ENCODE data around the gene HLA-DQB2. TPM values are rescaled to one million over a fixed set of nuclear protein-coding genes. Genes with fewer than 3 reads are reported as not detected.
"Not testable (repeated sequence)": the region's sequence is repeated elsewhere in the genome, so short reads cannot be mapped to it uniquely, and the experiment has no call there.

HLA-DQB2 gene
- total RNA-seq (ENCODE audit: low replicate concordance) = not detected in 2 replicates

GRCh38 chr6:32763421-32763820 lies at the start of gene HLA-DQB2:
Gene HLA-DQB2 (minus strand): TSS chr6:32763532. CDS start chr6:32763470, 62 bp downstream.
- DNase-seq (ENCODE audit: low read depth) = no peak
- TF ChIP-seq, protein P1, sequence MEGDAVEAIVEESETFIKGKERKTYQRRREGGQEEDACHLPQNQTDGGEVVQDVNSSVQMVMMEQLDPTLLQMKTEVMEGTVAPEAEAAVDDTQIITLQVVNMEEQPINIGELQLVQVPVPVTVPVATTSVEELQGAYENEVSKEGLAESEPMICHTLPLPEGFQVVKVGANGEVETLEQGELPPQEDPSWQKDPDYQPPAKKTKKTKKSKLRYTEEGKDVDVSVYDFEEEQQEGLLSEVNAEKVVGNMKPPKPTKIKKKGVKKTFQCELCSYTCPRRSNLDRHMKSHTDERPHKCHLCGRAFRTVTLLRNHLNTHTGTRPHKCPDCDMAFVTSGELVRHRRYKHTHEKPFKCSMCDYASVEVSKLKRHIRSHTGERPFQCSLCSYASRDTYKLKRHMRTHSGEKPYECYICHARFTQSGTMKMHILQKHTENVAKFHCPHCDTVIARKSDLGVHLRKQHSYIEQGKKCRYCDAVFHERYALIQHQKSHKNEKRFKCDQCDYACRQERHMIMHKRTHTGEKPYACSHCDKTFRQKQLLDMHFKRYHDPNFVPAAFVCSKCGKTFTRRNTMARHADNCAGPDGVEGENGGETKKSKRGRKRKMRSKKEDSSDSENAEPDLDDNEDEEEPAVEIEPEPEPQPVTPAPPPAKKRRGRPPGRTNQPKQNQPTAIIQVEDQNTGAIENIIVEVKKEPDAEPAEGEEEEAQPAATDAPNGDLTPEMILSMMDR (IDR thresholded peaks at IDR 0.05; ENCODE audit: insufficient read depth, low read length) = no peak
- no peak within 1 kb of the TSS for H3K4me3 ChIP-seq (ENCODE audit: low read depth, low read length)

- TF ChIP-seq, protein P1 (IDR thresholded peaks at IDR 0.05; ENCODE audit: insufficient read depth, low read length) = no peak
Measured at GRCh38 chr6:32809171-32809570, 45.8 kb upstream of the HLA-DQB2 start.

DNA sequence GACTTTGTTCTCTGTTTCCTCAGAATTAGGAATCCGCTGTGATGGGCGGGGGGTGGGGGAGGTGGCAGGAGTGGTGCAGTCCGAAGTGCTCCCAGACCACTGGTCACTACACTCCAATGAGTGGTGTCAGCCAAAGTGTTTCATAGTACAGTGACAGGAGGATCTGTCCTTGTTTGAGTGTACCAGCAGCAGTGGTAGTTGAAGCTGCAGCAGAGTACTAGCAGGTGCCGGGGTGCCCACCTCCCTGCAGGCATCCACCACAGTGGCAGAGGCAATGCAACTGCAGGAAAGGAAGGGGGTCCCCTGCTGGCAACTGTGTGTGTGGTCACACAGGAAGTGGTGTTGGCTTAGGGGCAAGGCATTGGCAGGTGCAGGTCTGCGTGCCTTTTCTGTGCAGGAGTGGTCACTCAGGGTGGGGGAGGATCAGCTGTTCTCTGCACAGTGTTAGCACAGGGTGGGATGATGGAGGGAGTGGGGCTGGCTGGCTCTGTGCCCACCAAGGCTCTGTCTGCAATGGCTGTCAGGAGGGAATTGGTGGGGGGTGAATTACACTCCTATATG lies 43.8 kb upstream of the HLA-DQB2 start:
- H3K4me3 ChIP-seq (ENCODE audit: low read depth, low read length) = no peak overlapping the region
- TF ChIP-seq, protein P1 (IDR thresholded peaks at IDR 0.05; ENCODE audit: insufficient read depth, low read length) = no peak
- no peak for DNase-seq (ENCODE audit: low read depth)

More at GRCh38 chr6:32809171-32809570, 45.8 kb upstream of the HLA-DQB2 start:
- no peak overlapping the region for H3K4me3 ChIP-seq (ENCODE audit: low read depth, low read length)
- DNase-seq (ENCODE audit: low read depth) = no peak

DNA sequence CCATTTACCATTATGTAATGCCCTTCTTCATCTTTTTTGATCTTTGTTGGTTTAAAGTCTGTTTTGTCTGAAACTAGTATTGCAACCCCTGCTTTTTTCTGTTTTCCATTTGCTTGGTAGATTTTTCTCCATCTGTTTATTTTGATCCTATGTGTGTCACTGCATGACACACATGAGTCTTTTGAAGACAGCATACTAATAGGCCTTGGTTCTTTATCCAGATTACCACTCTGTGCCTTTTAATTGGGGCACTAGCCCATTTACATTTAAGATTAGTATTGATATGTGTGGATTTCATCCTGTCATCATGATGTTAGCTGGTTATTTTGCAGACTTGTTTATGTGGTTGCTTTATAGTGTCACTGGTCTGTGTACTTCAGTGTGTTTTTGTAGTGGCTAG lies 42.1 kb upstream of the HLA-DQB2 start:
- H3K4me3 ChIP-seq (ENCODE audit: low read depth, low read length); DNase-seq (ENCODE audit: low read depth): not testable (repeated sequence)

- H3K4me3 ChIP-seq (ENCODE audit: low read depth, low read length) = no peak overlapping the region
- no peak for DNase-seq (ENCODE audit: low read depth)
- TF ChIP-seq, protein P1 (IDR thresholded peaks at IDR 0.05; ENCODE audit: insufficient read depth, low read length) = no peak
Measured at GRCh38 chr6:32803416-32803815, 40.1 kb upstream of the HLA-DQB2 start.

- DNase-seq (ENCODE audit: low read depth) = no peak
- no peak overlapping the region for H3K4me3 ChIP-seq (ENCODE audit: low read depth, low read length)
- TF ChIP-seq, protein P1 (IDR thresholded peaks at IDR 0.05; ENCODE audit: insufficient read depth, low read length) = no peak
Measured at GRCh38 chr6:32799740-32800139, 36.4 kb upstream of the HLA-DQB2 start.

GRCh38 chr6:32799168-32799567 lies 35.8 kb upstream of the HLA-DQB2 start:
- no peak for DNase-seq (ENCODE audit: low read depth)
- H3K4me3 ChIP-seq (ENCODE audit: low read depth, low read length) = no peak overlapping the region
- TF ChIP-seq, protein P1 (IDR thresholded peaks at IDR 0.05; ENCODE audit: insufficient read depth, low read length) = no peak
